ENCODE data around the gene USP2.

Gene USP2

GRCh38 chr11:119375337-119376196, 5.9 kb downstream of the USP2 start:
- DNase-seq: no peak

- no peak for DNase-seq
These were observed 6.7 kb downstream of the USP2 start for GRCh38 chr11:119374632-119375336.

- DNase-seq: peak; percentile 33
These were observed 7.4 kb downstream of the USP2 start for GRCh38 chr11:119373921-119374631.

- DNase-seq: no peak
These were observed 8.2 kb downstream of the USP2 start for GRCh38 chr11:119373059-119373920.

- no peak for DNase-seq
These were observed 9.0 kb downstream of the USP2 start for GRCh38 chr11:119372260-119373058.

GRCh38 chr11:119371778-119372182, 9.7 kb downstream of the USP2 start:
- DNase-seq: no peak

- no peak for DNase-seq
These were observed 10.4 kb downstream of the USP2 start for GRCh38 chr11:119371067-119371601.

- DNase-seq: no peak
These were observed 10.9 kb downstream of the USP2 start for GRCh38 chr11:119370486-119371046.

- no peak for DNase-seq
These were observed 12.2 kb downstream of the USP2 start for GRCh38 chr11:119369132-119369925.

- no peak for DNase-seq
These were observed 13.1 kb downstream of the USP2 start for GRCh38 chr11:119368121-119369034.

- DNase-seq: no peak
These were observed 13.8 kb downstream of the USP2 start for GRCh38 chr11:119367661-119368120.

- no peak for DNase-seq
These were observed 14.5 kb downstream of the USP2 start for GRCh38 chr11:119366690-119367620.

- DNase-seq: no peak
These were observed 16.4 kb downstream of the USP2 start for GRCh38 chr11:119365071-119365591.

- DNase-seq: no peak
These were observed 17.5 kb downstream of the USP2 start for GRCh38 chr11:119363851-119364590.

- no peak for DNase-seq
These were observed 18.2 kb downstream of the USP2 start for GRCh38 chr11:119363081-119363850.

- DNase-seq: no peak
These were observed 18.8 kb downstream of the USP2 start for GRCh38 chr11:119362741-119363080.
